H7 (cell line): ENCODE results near the gene P4HA1. TPM values are rescaled to one million over a fixed set of nuclear protein-coding genes. Genes with fewer than 3 reads are reported as not detected.
"Not testable (repeated sequence)": the region's sequence is repeated elsewhere in the genome, so short reads cannot be mapped to it uniquely, and the experiment has no call there.

Experiments
- DNase-seq: peaks from one replicate; pipeline ENCODE4 v3.0.0; 2012
- H3K27me3 ChIP-seq: 2 replicates; pipeline ENCODE4 v1.6.0; 2011; ENCODE audit warnings: mild to moderate bottlenecking, low read length; ENCODE audit not compliant: control insufficient read depth, insufficient read depth
- H3K36me3 ChIP-seq: replicated peaks from 2 replicates; pipeline ENCODE4 v1.5.1; 2011; ENCODE audit warnings: low read length; ENCODE audit not compliant: control insufficient read depth, insufficient read depth
- H3K4me3 ChIP-seq: 2 replicates; pipeline ENCODE4 v1.5.1; 2011; ENCODE audit warnings: low read depth, mild to moderate bottlenecking, control low read depth, low read length, moderate library complexity; ENCODE audit not compliant: insufficient read depth
- total RNA-seq: library from RNA; depleted of rRNA; stranded (reverse); fragments of >200 nt; shearing (Covaris generic); gene quantifications from 2 replicates; pipeline ENCODE4 v1.2.3, GENCODE V29; 2014; rRNA removed

P4HA1 gene
- 37.3 and 76.5 TPM in 2 replicates for total RNA-seq

DNA sequence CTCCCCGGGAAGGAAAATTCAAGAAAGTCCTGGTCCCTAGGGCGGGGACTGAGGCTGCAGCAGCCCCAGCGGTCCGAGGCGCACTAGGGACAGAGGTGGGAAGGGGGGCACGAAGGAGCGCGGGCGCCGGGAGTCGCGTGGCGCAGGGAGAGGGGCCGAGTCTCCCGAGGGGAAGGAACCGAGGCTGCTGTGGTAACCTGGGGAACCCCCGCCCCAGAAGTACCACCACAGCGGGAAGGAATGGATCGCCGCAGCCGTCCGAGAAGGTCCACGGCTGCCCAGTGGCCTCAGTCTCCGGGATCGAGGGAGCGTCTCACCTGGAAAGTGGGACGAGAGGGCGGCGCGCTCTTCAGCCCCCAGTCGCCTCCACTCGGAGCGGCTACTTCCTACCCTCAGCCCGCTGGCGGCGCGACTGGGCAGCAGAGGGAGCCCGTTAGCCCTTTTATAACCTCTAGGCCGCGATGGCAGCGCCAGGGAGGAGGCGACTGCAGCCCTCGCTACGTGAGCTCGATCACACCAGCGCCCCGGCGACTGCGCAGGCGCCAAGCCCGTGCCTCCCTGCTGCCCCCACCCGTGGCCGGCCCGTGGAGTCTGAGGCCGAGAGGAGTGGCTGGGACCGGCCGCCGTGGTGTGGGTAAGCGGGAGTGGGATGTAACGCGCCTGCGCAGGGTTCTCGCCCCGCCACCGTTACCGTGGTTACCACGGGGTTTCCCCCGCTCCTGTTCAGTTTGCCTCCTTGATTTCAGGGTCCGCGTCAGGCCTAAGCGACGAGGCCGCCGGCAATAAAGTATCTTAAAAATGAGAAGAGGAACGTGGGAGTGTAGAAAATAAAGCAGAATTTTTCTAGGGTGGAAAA is at the start of gene P4HA1:
TSS of gene P4HA1 (minus strand) at position 418 of the 856 bp plus-strand sequence. CDS start 21,983 bp downstream, outside the sequence.
- Histone ChIP-seq H3K36me3 (no peaks in the 10 kb centered on the region), H3K4me3 (peak within 1 kb of the TSS; percentile 96), H3K27me3 (no peaks in the 10 kb centered on the region)
- peak; percentile 94 for DNase-seq

DNA sequence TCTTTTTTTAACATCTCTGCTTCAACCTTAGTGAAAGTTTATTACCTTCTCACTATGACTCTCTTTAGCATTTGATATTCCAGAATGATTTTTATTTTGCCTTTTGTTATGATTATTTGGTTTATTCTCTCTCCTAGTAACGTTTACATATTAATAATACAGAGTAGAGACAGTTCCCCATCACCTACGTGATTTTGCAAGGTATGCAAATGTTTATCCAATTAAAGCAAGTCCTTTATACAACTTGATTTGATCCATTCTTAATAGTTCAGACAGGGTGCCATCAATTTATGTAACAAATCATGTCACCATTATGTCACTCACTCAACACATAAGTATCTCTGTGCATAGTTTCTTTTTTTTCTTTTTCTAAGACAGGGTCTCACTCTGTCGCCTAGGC is 44.9 kb upstream of the P4HA1 start:
- peaks cover 15% of the 10 kb centered on the region for H3K36me3 ChIP-seq
- DNase-seq: no peak

DNA sequence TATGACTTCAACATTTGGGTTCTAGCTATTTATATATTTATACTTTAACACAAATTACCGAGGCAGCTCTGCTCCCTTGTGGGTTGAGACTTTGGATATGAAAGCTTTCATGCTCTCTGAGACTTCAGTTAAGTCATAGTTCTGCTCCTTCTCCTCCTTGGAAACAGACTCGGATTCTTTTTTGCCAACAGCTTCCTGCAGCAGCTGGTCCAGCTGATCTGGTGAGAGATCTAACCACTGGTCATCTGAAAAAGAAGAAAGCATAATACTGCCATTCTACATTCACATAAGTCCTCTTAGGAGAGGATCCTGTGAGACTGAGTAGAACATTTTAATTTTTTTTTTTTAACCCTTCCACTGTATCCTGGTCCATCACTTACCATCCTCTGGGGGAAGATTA is 42.6 kb upstream of the P4HA1 start:
- H3K36me3 ChIP-seq: peaks cover 17% of the 10 kb centered on the region
- no peak for DNase-seq
- H3K27me3 ChIP-seq: no peaks in the 10 kb centered on the region
- H3K4me3 ChIP-seq: no peak overlapping the region

More for the DNA sequence above, 44.9 kb upstream of the P4HA1 start:
- H3K27me3 ChIP-seq: no peaks in the 10 kb centered on the region
- no peak overlapping the region for H3K4me3 ChIP-seq

DNA sequence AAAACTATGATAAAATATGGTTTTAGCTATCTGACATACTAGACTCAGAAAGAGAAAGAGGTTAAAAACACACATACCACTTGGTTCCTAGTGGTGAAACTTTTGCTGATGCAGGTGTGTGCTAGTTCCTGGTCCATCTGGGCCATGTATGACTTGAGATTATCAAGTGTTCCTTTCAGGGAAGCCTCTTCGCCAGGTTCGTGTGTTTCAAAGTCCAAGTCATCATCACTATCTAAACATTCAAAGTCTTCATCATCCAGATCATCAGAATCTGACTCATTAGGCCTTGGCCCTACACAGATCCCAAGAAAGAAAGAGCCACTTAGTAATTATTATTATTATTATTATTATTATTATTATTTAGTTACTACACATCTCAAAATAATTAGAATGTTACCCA is 40.0 kb upstream of the P4HA1 start:
- H3K4me3 ChIP-seq: no peak overlapping the region
- no peaks in the 10 kb centered on the region for H3K27me3 ChIP-seq
- H3K36me3 ChIP-seq: peaks cover 16% of the 10 kb centered on the region
- no peak for DNase-seq

DNA sequence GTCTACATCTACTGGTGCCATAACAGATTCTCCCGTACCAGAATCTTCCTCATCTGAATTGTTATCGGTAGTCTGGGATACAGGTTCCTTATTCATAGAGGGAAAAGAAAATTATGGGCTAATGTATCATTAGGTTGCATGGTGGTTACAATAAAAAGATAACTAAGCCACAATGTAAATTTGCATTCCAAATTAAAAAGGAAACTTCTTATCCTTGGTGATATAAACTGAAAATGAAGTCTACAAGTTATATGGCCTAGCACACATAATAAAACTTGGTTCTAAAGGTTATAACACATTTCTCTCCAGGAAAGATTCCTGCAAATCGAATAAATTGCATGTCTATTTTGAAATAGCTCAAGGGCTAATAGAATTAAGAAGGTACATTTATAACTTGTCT is 38.1 kb upstream of the P4HA1 start:
- H3K27me3 ChIP-seq: no peaks in the 10 kb centered on the region
- DNase-seq: no peak
- H3K36me3 ChIP-seq: peaks cover 14% of the 10 kb centered on the region
- no peak overlapping the region for H3K4me3 ChIP-seq

DNA sequence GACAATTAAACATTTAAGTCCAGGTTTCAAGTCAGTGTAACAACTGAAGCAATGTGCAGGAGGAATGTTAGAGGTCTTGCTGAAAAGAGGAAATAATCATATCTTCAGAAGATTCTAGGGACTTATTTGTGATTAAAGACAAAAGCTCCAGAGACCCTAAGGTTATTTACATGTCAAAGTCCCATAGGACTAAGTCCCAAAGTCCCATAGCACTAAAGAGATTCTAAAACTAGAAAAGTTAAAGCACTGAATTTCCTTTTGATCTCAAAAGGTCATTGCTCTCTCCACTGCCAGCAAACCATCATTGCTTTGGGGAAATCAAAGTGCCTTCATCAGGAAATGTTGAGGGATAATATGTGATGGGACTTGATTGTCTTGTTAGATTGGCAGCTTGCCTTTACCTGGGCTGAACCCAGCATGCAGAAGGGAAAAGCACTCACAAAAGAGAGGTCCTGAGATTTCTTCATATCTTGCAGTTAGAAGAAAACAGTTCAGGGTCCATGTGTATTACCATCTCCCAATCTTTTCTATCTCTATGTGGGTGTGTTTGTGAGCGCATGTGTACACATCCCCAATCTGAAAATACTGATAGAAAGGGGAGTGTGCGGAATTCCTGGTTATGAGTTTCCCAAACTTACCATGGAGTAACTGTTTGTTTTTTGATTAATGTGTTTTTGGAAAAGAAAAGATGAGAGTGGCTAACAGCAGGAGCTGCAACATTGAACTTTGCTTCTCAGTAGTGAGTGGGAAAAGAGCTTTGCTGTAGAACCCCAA is 35.4 kb upstream of the P4HA1 start:
- H3K36me3 ChIP-seq: peaks cover 11% of the 10 kb centered on the region
- no peak for DNase-seq
- no peak overlapping the region for H3K4me3 ChIP-seq
- no peaks in the 10 kb centered on the region for H3K27me3 ChIP-seq

DNA sequence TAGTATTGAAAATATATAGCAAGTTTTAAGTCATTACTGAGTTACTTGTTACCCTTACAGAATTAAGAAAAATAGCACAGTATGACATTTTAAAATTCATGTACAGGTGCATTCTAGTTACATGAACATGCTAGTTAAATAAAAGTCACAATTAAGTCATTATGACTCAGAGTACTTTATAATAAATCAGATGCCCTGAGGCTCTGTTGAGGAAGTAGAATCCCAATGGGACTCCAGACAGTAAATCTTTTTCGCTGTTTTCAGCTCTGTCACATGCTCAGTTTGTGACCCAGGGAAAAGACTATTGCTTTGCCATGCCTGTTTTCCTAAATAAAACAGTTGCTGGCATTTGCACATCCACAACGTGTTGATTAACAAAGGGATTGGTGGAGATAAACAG is 34.6 kb upstream of the P4HA1 start:
- H3K27me3 ChIP-seq: no peaks in the 10 kb centered on the region
- DNase-seq: no peak
- H3K4me3 ChIP-seq: no peak overlapping the region
- peaks cover 8% of the 10 kb centered on the region for H3K36me3 ChIP-seq

DNA sequence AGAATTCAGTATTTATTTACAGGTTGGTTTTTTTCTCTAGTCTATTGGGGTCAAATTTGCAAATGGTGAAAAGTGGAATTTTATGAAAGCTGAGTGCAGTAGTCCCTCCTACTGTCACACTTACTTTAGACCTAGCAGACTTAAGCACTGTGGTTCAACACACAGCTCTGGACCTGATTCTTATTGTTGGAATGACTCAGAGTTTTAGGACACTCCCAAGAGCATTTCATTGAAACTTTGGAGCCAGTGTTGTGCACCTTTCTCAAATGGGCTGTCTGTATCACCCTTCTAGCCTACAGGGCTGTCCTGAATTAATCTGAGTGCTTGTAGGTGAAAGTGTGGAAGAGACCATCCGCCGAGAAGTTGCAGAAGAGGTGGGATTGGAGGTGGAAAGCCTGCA is 29.7 kb upstream of the P4HA1 start:
- no peak overlapping the region for H3K4me3 ChIP-seq
- no peak for DNase-seq

DNA sequence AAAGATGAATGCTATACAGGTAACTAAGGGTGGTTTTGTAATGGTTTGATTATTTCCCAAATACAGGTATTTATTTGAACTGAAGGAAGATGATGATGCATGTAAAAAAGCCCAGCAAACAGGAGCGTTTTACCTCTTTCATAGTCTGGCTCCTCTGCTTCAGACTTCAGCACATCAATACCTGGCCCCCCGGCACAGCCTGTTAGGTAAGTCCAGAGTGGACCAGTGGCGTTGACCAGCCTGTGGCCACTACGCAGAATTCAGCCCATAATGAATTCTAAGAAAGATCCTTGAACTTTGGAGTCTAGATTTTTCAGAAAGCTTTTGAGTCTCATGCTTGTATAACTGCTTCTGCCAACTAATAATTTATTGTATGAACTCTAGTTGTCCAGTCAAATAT is 23.3 kb upstream of the P4HA1 start:
- Histone ChIP-seq H3K27me3 (no peaks in the 10 kb centered on the region), H3K36me3 (peaks cover 2% of the 10 kb centered on the region), H3K4me3 (no peak overlapping the region)
- no peak for DNase-seq

More for the DNA sequence above, 29.7 kb upstream of the P4HA1 start:
- Histone ChIP-seq H3K27me3 (no peaks in the 10 kb centered on the region), H3K36me3 (peaks cover 7% of the 10 kb centered on the region)

DNA sequence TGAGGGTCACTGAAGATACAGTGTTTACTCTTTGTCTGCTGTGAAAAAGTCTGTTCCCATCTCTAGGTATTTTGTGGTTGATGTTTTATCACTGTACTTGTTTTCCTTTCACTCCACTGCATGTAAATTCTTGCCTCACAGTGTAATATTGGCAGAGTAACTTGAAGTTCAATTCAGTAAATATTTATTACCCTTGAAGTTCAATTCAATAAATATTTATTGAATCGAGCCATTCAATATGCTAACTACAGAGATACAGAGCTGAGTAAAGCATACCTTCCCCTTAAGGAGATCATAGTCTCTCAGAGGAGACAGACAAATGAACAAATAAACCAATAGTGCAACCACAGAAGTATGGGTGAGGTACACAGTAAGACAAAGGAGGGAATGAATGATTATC is 22.8 kb upstream of the P4HA1 start:
- no peaks in the 10 kb centered on the region for H3K27me3 ChIP-seq
- DNase-seq: no peak
- H3K4me3 ChIP-seq: no peak overlapping the region
- H3K36me3 ChIP-seq: peaks cover 2% of the 10 kb centered on the region; the same call in 1 of the 2 replicates

DNA sequence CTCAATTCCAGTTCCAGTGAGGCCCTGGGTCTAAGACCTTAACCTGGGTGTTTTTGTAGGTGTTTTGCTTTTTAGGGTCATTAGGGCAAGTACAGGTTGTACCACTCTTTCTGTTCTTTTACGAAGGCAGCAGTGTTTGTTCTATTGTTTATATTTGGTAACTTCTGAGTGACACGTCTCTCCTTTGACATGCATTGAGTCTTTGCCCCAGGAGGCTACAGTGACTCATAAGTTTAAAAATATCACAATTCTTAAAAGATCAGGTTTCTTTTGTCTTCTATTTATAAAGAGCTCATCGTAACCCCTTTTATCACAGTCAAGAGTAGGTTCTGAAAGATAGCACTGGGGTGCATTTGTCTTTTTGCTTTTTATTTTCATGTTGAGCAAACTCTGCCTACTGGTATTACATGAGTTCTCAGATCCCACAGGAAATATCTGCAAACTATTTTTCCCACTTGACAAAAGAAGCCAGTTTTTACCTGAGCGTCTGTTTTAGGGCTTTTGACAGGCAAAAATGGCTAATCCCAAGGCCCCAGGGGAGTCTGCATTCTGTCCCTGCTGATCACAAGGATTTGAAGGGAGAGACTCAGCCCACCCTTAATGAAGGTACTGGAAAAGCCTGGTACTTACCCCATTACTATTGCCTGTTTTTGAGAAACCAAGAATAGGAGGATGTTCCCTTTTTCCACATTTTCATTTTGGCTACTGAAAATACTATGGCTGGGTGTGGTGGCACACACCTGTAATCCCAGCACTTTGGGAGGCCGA is 21.5 kb upstream of the P4HA1 start:
- no peaks in the 10 kb centered on the region for H3K27me3 ChIP-seq
- no peaks in the 10 kb centered on the region for H3K36me3 ChIP-seq
- no peak overlapping the region for H3K4me3 ChIP-seq
- peak; percentile 35 for DNase-seq

DNA sequence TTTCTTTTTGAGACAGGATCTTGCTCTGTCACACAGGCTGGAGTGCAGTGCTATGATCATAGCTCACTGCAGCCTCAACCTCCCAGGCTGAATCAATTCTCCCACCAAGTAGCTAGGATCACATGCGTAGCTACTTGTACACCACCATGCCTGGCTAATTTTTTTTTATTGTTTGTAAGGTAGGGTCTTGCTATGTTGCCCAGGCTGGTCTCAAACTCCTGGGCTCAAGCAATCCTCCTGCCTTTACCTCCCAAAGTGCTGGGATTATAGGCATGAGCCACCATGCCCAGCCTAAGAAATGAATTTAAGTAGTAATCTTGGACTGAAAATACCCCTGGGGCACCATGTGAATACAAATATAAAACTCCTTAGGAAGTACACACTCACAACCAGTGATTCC is 19.4 kb upstream of the P4HA1 start:
- DNase-seq: no peak
- no peaks in the 10 kb centered on the region for H3K36me3 ChIP-seq
- H3K4me3 ChIP-seq: no peak overlapping the region
- no peaks in the 10 kb centered on the region for H3K27me3 ChIP-seq

DNA sequence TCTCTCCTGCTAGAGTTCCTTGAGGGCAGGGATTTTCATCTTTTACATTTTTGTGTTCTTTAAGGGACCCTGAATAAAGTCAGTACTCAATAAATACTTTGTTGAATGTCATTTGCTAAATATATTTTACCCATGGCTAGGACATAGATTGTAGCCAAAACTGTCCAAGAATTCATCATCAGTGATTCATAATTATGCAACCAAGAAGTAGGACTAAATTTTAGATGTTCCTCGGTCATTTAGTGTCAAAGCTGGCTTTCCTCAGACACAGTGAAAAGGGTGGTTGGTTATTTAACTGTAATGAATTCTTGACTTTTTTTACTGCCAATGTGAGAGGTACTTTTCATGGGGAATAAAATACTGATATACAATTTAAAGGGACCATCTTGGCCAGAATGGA is 16.9 kb upstream of the P4HA1 start:
- Histone ChIP-seq H3K36me3 (no peaks in the 10 kb centered on the region; the same call in 1 of the 2 replicates), H3K4me3 (no peak overlapping the region), H3K27me3 (no peaks in the 10 kb centered on the region)
- DNase-seq: no peak

DNA sequence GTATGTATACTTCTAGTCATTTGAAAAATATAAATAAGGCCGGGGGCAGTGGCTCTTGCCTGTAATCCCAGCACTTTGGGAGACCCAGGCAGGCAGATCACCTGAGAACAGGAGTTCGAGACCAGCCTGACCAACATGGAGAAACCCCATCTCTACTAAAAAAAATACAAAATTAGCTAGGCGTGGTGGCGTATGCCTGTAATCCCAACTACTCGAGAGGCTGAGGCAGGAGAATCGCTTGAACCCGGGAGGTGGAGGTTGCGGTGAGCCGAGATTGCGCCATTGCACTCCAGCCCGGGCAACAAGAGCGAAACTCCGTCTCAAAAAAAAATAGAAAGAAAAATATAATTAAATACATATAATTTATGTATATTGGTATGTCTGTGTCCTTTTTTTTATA is 15.4 kb upstream of the P4HA1 start:
- not testable (repeated sequence) for DNase-seq, H3K36me3 ChIP-seq, H3K27me3 ChIP-seq, H3K4me3 ChIP-seq
